Left colon (tissue), 2 donors: ENCODE results near the gene MACROD2. TPM values are rescaled to one million over a fixed set of nuclear protein-coding genes. Genes with fewer than 3 reads are reported as not detected.
A peak's percentile ranks its signal among the peaks of the same experiment; 100 is the strongest.

Source experiments
- ATAC-seq: fragments of 200-7000 bp; cut with Tn5 transposase; one replicate; pipeline ENCODE4 v1.9.1; 2020; ENCODE audit warnings: mild to moderate bottlenecking, moderate library complexity
- DNase-seq, 2 donors: peaks; one replicate each; pipeline ENCODE4 v3.0.0-alpha.2; 2020
- intact Hi-C, 2 donors: fragments of 100-400 bp; cut with DNase I in 1 of 2; cut with micrococcal nuclease in 1 of 2; formaldehyde crosslinking; loops; one replicate each; pipeline versions ENCODE4 v1.11.2 to v1.14.0; 2022; cut with DNase I, micrococcal nuclease
- total RNA-seq, 2 donors: library from RNA; stranded (reverse); fragmentation: NEBNext Ultra II Directional; extraction: Animal tissue kit (Norgen Biotek cat#: 25700); gene quantifications; one replicate each; pipeline ENCODE4 v1.2.1, GENCODE V29; 2021
- donor health status: DM: no; HTN: no; CAD: no.
- donor health status: DM: yes; HTN: yes; CAD: no.

Gene MACROD2
- total RNA-seq, 2 donors from 2014 or later, result 5.2 to 6.6 TPM

DNA sequence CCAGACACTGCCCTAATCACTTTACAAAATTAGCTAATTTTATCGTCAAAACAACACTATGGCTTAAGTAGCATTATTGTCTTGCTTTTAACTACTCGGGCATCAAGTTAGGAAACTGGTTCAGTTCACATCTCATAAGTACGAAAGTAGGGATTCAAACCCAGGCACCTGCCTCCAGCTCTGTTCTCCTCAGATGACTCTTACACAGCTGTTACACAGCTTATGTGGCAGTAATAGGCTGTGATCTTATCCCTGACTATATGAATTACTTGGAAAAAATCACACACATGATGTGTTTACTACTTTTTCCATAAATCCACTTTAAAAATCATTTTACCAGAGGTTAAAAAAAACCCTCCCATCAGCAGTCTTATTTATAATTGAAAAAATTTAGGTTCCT, 731.3 kb downstream of the MACROD2 start:
- intact Hi-C loops, result no loop called here
- ATAC-seq (no peak), DNase-seq (no peak)

DNA sequence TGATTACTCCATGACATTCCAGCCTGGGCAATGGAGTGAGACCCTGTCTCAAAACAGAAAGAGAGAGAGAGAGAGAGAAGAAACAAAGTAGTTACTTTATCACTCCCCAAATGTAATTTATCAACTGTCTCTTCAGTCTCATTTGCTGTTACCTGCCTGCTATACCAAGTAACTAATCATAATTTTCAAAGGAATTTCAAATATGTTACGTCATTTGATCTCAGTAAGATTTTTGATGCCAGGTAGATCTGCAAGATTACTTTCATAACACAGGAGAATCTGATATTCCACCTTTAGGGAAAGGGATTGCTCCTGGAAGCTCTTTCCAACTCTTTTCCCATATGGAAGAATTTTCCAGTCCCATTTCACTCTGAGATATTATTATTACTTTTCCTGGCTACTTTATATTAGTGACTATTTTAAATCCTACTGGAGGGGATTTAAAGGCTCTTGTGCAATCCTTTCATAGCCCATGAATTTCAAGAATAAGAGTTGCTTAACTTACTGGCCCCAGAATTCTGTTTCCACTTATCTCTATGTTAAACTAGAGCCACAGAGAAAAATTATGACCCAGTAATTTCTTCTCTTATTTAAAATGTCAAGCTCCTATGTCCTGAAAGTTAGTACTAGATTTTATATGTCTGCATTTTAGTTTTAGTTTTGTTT, 732.3 kb downstream of the MACROD2 start:
- ATAC-seq (no peak), DNase-seq (no peak)
- intact Hi-C loops, result no loop called here

DNA sequence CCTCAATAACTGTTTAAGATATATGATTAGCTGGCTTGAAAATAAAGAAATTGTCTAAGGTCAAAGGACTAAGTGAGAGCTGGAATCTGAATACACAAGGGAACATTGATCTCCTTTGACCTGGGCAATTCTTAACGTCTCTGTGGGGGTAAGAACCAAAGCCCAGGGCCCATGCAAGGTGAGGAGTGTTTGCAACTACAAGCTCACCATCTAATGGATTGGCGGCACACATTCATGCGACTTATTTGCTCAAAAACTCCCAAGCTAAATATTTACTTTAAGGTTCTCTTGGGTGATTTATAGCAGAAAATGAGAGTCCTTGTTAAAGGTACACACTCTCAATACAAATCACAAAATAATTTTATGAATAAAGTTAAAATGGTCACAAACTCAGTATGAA, 734.1 kb downstream of the MACROD2 start:
- ATAC-seq (no peak), DNase-seq (no peak)
- intact Hi-C loops, result no loop called here

DNA sequence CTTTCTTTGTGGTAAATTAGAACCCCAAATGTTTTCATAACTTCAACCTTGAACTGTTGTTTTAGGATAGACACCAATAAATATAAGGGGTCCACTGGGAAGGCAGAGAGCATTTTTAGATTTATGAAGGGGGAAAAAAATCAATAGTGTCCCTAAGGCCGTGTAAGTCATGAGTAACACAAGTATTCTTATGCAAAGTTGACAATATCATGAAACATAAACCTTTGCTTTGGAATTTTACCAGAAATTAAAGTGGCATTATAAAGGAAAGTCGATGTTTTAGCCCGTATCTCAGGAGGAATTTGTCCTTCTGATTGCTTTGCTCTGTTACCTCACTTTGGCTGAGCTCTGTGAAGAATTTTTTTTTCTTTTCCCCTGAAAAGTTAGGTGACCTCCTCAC, 737.0 kb downstream of the MACROD2 start:
- DNase-seq (no peak), ATAC-seq (no peak)

DNA sequence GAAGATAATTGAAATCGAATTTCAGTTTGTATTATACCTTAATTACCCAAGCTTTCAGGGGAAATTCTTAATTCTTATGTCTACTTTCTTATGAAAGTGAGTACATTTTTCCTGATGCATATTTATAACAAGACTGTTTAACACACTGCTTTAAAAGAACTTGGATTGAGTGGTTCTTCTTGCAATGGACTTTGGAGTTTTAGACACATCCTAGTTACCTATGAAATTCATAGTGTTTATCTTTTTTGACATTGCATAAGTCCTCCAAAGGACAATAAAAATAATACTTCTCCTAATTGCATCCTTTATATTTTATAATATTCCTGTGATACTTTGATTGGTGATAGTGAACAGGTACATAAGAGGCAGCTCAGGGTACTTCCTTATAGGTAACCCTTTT, 737.7 kb downstream of the MACROD2 start:
- ATAC-seq (no peak), DNase-seq (no peak)
- intact Hi-C loops, result no loop called here

More for the DNA sequence above, 737.0 kb downstream of the MACROD2 start:
- intact Hi-C loops, result no loop called here

DNA sequence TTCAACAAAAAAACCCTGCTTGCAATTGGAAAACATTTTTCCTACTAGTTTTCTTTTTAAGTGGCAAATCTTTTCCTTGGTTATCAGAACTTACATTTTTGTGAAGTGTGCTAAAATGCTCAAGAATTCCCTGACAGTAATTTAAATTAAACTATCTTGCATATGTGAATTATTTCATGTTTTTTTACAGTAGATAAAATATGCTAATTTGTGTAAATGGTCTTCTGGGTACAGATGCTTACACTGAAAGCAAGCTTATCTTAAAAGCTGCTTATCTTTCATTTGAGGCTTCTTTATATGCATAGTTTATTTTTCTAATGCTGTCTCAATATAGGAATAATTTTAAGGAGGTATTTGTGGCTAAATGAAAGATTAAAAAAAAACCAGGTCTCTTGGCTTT, 745.1 kb downstream of the MACROD2 start:
- DNase-seq (no peak), ATAC-seq (no peak)
- intact Hi-C loops, result no loop called here

DNA sequence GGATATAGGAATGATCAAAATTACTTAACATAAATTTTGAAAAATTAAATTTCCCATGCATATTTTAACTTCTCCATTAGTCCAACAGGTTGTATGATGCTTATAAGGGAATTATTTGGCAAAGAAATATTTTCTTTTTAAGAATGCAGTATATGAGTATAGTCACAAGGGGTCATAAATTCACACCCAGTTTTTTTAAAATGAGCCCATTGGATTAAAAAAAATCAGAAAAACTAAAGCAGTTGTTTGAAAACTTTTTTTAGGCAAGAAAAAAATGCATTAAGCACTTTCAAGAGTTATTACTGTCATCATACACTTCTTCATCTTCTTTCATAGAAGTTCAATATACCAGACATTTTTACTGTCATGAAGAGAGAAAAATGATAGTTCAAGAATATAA, 746.3 kb downstream of the MACROD2 start:
- ATAC-seq (no peak), DNase-seq (no peak)

DNA sequence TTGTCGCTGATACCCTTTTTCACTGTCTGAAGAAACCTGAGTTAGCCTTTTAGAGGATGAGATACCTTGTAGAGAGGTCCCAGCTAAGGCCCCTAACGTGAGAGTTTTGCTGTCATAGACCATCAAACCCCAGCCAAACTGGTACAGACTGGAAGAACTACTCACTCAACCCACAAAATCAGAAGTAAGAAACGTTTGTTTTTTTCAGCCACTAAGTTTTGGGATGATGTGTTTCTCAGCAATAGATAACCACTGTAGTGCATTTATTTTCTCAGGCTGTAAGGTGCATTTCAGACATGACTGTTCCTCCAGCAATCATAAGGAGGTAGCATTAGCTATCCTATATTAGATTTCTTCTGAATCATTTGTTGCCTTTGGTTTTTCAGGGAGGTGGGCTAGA, 749.4 kb downstream of the MACROD2 start:
- ATAC-seq (no peak), DNase-seq (no peak)
- intact Hi-C loops, result no loop called here

More for the DNA sequence above, 746.3 kb downstream of the MACROD2 start:
- intact Hi-C loops, result no loop called here

DNA sequence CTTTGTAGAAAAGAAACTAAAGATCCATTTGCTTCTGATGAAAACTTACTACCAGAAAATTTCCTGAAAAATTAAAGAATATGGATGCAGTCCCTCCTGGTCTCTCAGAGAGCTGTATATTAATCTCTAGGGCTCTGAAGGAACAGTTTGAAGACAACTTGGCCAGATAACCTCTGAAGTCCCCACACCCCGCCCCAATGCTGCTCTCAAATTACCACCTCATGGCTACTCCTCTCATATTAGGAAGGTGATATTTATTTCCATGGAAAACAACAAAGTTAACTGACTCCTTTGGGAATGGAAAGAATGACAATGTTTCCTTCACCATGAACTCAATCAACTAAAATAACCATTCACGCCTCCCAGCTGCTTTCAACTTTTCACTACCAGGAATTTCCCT, 750.5 kb downstream of the MACROD2 start:
- intact Hi-C loops, result no loop called here
- no peak for ATAC-seq
- DNase-seq, result no peak

DNA sequence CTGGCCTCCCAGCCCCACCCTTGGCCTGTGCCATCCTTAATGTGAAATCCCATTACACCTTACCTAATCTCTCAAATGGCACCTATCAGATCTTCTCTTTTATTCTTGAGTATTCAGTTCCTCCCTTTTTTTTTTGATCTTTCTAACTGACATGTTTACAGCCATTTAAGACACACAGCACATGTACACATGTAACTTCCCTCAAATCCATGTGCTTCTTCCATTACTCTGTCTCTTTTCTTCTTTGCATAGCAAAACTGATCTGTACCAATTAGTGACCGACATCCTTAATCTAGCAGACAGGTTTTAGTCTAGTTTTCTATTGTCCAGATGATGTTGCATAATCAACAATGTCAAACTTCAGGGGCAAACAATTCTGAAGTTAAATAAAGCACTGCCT, 755.9 kb downstream of the MACROD2 start:
- DNase-seq, result no peak
- no peak for ATAC-seq
- intact Hi-C loops, result no loop called here

DNA sequence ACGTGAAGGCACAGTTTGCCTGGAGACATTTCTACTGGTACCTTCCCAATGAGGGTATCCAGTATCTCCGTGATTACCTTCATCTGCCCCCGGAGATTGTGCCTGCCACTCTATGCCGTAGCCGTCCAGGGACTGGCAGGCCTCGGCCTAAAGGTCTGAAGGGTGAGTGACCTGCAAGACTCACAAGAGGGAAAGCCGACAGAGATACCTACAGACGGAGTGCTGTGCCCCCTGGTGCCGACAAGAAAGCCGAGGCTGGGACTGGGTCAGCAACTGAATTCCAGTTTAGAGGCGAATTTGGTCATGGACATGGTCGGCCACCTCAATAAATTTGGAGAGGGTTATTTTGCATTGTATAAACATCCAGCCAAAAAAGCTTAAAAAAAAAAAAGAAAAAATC, 762.4 kb downstream of the MACROD2 start:
- intact Hi-C loops, result no loop called here

DNA sequence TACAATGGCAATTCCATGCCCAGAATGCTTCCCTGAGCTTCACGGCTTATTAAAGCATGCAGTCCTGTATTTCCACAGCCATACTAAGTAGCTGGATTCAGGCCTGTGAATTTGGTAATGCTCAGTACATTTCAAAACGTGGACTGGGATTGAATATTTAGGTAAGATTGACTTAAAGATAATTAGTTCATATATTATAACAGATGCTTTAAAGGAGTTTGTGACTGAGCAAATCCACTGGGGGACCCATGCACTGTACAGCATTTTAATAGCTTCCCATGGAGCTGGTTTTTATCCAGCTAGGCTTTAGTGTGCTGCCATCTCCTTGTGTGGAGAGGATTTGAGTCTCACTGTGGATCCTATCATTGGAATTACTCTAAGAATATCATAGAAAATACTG, 763.0 kb downstream of the MACROD2 start:
- intact Hi-C loops, result no loop called here
- ATAC-seq, result no peak
- no peak for DNase-seq

More for the DNA sequence above, 762.4 kb downstream of the MACROD2 start:
- ATAC-seq (no peak), DNase-seq (no peak)

DNA sequence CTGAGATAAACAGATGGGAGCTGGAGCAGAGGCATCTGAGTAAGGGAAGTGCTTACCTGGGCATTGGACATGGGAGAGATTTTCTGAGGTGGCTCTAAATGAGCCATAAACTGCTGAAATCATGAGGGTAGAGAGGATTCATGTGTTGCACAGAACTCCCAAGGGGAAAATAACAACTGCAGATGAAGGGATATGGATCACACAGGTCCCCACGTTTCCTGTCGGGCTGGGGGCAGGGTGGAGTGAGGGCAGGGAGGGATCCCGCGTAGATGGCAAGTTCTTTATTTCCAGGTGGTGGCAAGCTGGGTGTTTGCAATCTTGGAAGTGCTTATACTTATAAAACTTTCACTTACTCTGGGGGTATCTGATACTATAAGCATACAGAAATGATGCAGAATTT, 764.7 kb downstream of the MACROD2 start:
- intact Hi-C loops, result no loop called here
- no peak for ATAC-seq
- DNase-seq, result no peak

DNA sequence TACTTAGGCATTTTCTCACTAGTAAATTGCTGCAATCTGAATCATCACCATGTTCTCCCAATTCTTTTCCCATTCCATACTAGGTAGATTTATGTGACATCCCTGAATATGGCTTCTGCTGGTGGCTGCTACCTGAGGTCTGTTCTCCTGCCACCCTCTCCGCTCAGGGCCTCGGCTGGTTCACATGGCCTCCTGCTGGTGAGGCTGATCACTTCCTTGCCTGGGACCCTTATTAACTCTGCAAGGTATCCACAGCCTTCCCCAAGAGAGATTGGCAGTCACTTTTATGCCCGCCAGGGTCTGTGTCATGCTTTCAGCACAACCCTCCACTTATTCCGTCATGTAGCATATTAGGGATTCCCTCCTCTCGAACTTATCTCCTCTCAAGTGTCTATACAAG, 766.6 kb downstream of the MACROD2 start:
- no peak for DNase-seq
- no peak for ATAC-seq
- intact Hi-C loops, result no loop called here

DNA sequence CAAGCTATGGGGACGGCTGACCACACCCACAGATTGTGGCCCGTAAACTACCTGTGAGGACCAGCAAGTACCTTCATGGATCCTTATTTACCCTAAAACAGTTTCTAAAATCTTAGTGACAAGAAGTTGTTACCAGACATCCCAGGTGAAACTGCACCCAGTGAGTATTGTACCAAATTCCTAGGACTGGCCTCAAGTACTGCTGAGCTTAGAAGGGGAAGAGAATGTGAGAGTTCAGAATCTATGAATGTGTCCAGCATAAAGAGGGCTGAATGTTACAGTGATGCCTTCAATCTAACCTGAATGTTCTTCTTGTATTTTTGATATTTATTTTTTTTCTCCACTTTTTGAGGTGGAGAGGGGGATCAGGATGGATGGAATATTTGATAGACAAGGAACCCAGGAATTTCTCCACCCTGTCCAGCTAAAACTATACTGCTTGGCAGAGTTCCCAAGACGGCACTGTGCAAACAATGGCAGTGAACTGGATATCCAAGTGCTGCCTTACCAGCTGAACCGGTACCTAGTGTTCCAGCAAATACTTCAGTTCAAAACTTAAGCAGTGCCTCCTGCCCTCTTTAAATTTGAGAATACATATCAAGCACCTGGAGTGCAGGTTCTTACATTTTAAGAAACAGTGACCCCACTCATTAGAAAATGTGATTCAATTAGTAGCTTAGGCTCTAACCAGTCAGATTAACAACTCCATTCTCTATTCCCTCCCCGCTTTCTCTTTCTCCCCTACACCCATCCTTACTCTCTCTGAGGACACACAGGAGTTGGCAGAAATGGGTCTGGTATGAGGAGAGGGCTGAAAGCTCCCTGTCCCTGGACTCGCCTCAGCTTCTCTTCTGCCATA, 769.4 kb downstream of the MACROD2 start:
- ATAC-seq (peak; percentile 78), DNase-seq (peak; percentile 43 to 46)
- intact Hi-C loops, result no loop called here

DNA sequence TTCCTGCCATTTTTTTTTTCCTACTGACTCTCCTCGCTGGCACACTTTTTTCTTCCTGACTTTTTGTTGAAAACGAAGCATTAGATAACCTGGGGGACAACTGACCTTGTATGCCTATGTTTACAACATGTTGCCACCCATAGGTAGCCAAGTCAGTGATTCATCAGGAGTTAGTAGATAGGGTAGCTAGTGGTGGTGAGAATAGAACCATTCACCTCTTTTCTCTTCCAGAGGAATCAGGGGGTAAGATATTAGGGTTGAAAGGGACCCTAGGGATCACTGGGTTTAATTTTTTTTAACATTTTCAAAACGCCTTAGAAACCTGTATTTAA, 770.0 kb downstream of the MACROD2 start:
- intact Hi-C loops, result no loop called here
- ATAC-seq, result no peak
- no peak for DNase-seq

DNA sequence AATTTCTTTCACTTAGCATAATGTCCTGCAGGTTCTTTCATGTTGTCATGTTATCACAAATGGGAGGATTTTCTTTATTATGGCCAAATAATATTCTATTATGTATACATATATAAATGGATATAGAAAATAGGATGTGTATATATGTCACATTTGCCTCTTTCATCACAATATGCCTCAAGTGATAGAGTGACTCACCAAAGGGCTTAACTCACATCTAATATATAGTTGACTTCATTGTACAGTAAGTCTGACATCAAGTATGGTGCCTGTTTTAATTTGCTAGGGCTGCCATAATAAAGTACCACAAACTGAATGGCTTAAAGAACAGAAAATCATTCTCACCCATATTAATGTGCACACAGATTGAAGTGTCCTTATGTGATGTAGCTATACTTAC, 778.2 kb downstream of the MACROD2 start:
- intact Hi-C loops, result no loop called here
- ATAC-seq (no peak), DNase-seq (no peak)

DNA sequence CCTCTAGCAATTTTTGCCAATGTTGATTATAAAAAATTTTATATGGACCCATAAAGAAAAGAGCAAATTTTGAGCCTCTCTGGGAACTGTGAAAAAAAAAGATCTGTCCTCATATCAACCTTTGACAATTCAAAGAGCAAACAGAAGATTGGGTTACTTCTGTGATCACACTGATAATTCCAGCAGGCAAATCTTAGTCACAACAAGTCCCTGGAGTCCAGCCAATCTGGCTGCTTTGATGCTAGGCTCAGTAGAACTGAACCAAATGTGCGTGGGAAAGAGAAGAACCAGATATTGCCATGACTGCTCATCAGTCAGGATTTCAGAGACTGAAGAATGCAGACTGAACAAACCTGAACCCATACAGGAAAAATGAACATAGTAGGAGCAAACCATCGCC, 780.5 kb downstream of the MACROD2 start:
- intact Hi-C loops, result no loop called here
- ATAC-seq (no peak), DNase-seq (no peak)

DNA sequence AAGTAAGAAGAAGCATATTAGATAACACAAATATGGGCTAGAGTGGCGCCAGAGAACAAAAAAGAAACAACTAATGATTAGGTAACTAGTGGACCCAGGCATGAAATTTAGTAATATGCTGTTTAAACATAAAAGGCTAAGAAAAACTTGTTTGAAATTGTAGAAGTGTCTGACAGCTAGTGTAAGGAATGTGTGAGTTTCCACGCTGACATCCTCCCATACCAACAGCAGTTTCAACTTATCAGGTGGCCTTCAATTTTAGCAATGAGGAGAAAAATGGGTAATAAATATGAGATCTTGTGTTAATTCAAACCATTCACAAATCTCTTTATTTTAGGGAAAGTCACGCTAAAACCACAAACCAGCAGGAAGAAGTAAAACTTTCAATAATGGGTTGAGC, 782.3 kb downstream of the MACROD2 start:
- intact Hi-C loops, result no loop called here
- ATAC-seq (no peak), DNase-seq (no peak)

DNA sequence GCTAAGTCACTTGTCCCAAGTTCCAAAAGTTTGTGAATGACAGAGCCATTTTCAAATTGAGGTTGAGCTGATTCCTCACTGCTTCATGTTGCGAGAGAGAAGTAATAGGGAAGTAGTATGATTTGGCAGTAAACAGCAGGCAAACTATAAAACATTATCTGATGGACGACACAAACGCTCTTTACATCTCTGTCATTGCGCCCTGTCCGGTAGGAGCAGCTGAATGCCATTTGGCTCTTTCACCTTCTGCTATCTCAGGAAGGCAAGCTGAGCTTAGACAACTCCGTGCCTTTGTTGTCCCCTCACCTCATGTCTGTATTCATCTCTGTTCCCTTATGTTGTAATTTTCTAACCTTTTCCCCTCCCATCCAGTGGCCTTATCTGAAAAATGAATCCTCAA, 782.8 kb downstream of the MACROD2 start:
- DNase-seq (no peak), ATAC-seq (peak; percentile 49)
- intact Hi-C loops, result no loop called here

DNA sequence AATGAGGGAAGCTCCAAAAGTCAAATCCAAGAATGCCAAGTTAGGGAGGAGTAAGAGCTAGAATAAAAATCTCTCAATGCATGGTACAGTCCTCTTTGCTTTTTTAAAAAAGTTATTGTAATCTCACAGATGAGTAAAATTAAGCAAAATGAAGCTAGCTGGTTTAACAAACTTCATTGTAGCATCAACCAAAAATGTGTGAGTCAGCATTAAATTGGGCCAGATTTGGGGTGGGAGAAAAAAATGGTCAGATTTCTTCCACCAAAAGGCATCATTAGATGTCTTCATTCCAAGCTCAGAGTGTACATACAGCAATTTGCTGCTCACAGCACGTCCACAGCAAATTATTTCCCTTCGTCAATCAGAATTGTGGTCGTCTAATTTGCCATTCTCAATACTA, 783.6 kb downstream of the MACROD2 start:
- DNase-seq, result no peak
- intact Hi-C loops, result no loop called here
- no peak for ATAC-seq
